ENCODE data around the gene OAF. TPM values are rescaled to one million over a fixed set of nuclear protein-coding genes. Genes with fewer than 3 reads are reported as not detected.

OAF gene
- total RNA-seq, 2 experiments from 2014 or later, result 0.90 to 1.2 TPM

Other genes with a start within 250 kb of the OAF start
- gene TRIM29, start 72.9 kb upstream of the OAF start, total RNA-seq, result not detected
- not detected for gene POU2F3, start 29.1 kb downstream of the OAF start, total RNA-seq
- gene TLCD5, start 114.3 kb downstream of the OAF start, total RNA-seq, result 1 to 10 TPM; 1.0 to 1.6 TPM
- 10 to 100 TPM; 16.4 to 16.9 TPM for gene ARHGEF12, start 125.4 kb downstream of the OAF start, total RNA-seq

Data from activated CD4-positive, alpha-beta memory T cell treated with anti-CD3 and anti-CD28 coated beads for 36 hours (primary cell).